Endodermal cell (in vitro differentiated cells): Measurements from ENCODE around the gene NAP1L1. TPM values are rescaled to one million over a fixed set of nuclear protein-coding genes. Genes with fewer than 3 reads are reported as not detected.

Experiments
- DNase-seq: peaks from one replicate; pipeline ENCODE4 v3.0.0-alpha.2; 2017
- H3K27ac ChIP-seq: 2 replicates; pipeline ENCODE4 v1.5.1; 2013; ENCODE audit warnings: mild to moderate bottlenecking, low read depth, low read length, moderate library complexity
- H3K27me3 ChIP-seq: 2 replicates; pipeline ENCODE4 v1.6.1; 2013; ENCODE audit warnings: mild to moderate bottlenecking, low read length, moderate library complexity; ENCODE audit not compliant: insufficient read depth, control insufficient read depth, poor library complexity, severe bottlenecking
- H3K36me3 ChIP-seq: 2 replicates; pipeline ENCODE4 v1.7.0; 2013; ENCODE audit warnings: mild to moderate bottlenecking, low read length, moderate library complexity; ENCODE audit not compliant: control insufficient read depth, insufficient read depth
- H3K4me1 ChIP-seq: one replicate; pipeline ENCODE4 v1.7.0; 2013; ENCODE audit warnings: low read length; ENCODE audit not compliant: control insufficient read depth, insufficient read depth
- H3K4me3 ChIP-seq: 2 replicates; pipeline ENCODE4 v1.5.1; 2013; ENCODE audit warnings: mild to moderate bottlenecking, low read length, moderate library complexity
- H3K9ac ChIP-seq: 2 replicates; pipeline ENCODE4 v1.6.1; 2013; ENCODE audit warnings: mild to moderate bottlenecking, low read length, moderate library complexity; ENCODE audit not compliant: poor library complexity, severe bottlenecking; ENCODE audit errors: extremely low read depth
- H3K9me3 ChIP-seq: 2 replicates; pipeline ENCODE4 v1.6.1; 2013; ENCODE audit warnings: mild to moderate bottlenecking, low read length, moderate library complexity; ENCODE audit not compliant: control insufficient read depth
- H3K27ac Mint-ChIP-seq: 2 replicates; pipeline ENCODE4 v1.8.0; 2020; ENCODE audit warnings: mixed read lengths
- H3K27me3 Mint-ChIP-seq: 2 replicates; pipeline ENCODE4 v1.8.0; 2021; ENCODE audit warnings: mild to moderate bottlenecking, mixed read lengths; ENCODE audit not compliant: insufficient read depth
- H3K36me3 Mint-ChIP-seq: 2 replicates; pipeline ENCODE4 v1.8.0; 2020; ENCODE audit warnings: low read depth, mixed read lengths
- H3K4me1 Mint-ChIP-seq: 2 replicates; pipeline ENCODE4 v1.8.0; 2020; ENCODE audit warnings: mixed read lengths
- H3K4me3 Mint-ChIP-seq: 2 replicates; pipeline ENCODE4 v1.8.0; 2020; ENCODE audit warnings: mild to moderate bottlenecking, moderate library complexity, mixed read lengths
- H3K9me3 Mint-ChIP-seq: 2 replicates; pipeline ENCODE4 v1.8.0; 2020; ENCODE audit warnings: mild to moderate bottlenecking, mixed read lengths
- WGBS, 2 experiments: methylation state at CpG; one replicate each; pipeline versions ENCODE4 v1.1.5 to v1.1.7; 2013; ENCODE audit warnings: missing lambda C conversion rate in 2 of 2, mixed read lengths in 1 of 2; ENCODE audit not compliant: insufficient coverage in 1 of 2, insufficient read length in 1 of 2; 5-methylcytosine and 5-hydroxymethylcytosine counted together
- total RNA-seq, 2 donors: library from RNA; stranded (reverse); fragmentation: NEBNext Ultra II Directional in 1 of 2; extraction: Animal tissue kit (Norgen Biotek cat#: 25700) in 1 of 2; gene quantifications; 2 replicates in 1 of 2; 3 replicates in 1 of 2; pipeline ENCODE4 v1.2.1, GENCODE V29; 2021
- TF ChIP-seq, protein P1 (sequence below): fragments of 200-600 bp; sonication (generic); conservative IDR thresholded peaks from 2 replicates; pipeline ENCODE4 v1.5.0; 2021; ENCODE audit warnings: antibody characterized with exemption, mild to moderate bottlenecking

Gene NAP1L1
- total RNA-seq, 2 donors from 2014 or later = 711 to 829 TPM

- Histone ChIP-seq H3K9ac (peak overlapping the region; percentile 90), H3K4me3 (peak overlapping the region; percentile 90), H3K36me3 (no peaks in the 10 kb centered on the region), H3K4me1 (peaks cover 4% of the 10 kb centered on the region), H3K27me3 (no peaks in the 10 kb centered on the region), H3K27ac (no peak overlapping the region), H3K9me3 (no peaks in the 10 kb centered on the region)
- no peak for DNase-seq
- peak overlapping the region; percentile 94 for H3K4me3 Mint-ChIP-seq
- peaks cover 8% of the 10 kb centered on the region for H3K36me3 Mint-ChIP-seq
- no peaks in the 10 kb centered on the region for H3K27me3 Mint-ChIP-seq
- no peaks in the 10 kb centered on the region for H3K9me3 Mint-ChIP-seq
- peak overlapping the region; percentile 96 for H3K27ac Mint-ChIP-seq
- TF ChIP-seq, protein P1, sequence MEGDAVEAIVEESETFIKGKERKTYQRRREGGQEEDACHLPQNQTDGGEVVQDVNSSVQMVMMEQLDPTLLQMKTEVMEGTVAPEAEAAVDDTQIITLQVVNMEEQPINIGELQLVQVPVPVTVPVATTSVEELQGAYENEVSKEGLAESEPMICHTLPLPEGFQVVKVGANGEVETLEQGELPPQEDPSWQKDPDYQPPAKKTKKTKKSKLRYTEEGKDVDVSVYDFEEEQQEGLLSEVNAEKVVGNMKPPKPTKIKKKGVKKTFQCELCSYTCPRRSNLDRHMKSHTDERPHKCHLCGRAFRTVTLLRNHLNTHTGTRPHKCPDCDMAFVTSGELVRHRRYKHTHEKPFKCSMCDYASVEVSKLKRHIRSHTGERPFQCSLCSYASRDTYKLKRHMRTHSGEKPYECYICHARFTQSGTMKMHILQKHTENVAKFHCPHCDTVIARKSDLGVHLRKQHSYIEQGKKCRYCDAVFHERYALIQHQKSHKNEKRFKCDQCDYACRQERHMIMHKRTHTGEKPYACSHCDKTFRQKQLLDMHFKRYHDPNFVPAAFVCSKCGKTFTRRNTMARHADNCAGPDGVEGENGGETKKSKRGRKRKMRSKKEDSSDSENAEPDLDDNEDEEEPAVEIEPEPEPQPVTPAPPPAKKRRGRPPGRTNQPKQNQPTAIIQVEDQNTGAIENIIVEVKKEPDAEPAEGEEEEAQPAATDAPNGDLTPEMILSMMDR = no peak
- 60 to 79% methylated on average over 1 to 5 of the region's 5 CpGs for WGBS, 2 experiments
- H3K4me1 Mint-ChIP-seq = peaks cover 39% of the 10 kb centered on the region
These were observed 51.1 kb downstream of the NAP1L1 start for GRCh38 chr12:76033081-76034011.

DNA sequence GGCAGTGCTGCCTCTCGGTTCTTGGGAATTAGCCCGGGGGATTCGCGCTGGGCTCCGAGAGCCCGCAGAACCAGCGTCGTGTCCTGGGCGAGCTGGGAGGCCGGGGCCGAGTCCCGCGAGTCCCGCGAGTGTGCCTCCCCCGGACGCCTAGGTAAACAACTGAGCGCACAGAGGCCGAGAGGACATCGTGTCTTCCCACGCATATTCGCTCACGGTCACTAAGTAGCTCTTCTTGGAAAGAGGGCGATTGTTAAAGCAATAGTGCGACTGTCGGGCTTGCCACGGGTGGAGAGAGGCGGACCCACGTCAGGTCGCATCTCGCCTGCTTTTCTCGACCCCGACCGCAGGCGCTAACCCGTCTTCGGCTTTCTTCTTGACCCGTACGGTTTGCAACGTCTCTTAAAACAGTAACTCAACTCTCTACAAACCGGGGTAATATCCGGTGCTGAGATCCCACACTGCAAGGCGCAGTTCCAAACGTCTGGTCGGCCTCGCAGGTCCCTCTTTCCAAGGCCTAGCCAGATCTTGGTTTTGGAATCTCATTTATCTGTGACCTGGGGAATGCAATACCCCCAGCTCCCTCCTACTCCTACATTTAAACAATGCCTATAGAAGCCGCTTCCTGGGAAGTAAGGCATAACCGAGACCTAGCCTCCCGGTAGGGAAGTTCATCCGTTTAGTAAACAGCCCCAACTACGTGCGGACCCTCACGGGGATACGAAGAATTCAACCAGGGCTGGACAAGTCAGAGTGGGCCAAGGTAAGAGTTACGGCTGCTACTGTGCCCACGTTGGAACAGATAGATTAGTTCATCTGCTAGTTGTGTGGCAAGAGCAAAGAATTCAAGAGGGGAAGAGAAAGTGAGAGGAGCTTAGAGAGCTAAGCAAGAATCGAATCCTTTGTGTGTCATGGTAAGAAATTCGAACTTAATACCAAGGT lies 52.2 kb downstream of the NAP1L1 start:
- peak overlapping the region; percentile 96 for H3K27ac Mint-ChIP-seq
- H3K36me3 Mint-ChIP-seq = peaks cover 9% of the 10 kb centered on the region
- WGBS, 2 experiments = 1 to 2% methylated on average over 38 to 58 of the region's 58 CpGs
- Histone ChIP-seq H3K4me1 (peaks cover 4% of the 10 kb centered on the region), H3K36me3 (no peaks in the 10 kb centered on the region), H3K4me3 (peak overlapping the region; percentile 90), H3K9ac (peak overlapping the region; percentile 90), H3K9me3 (no peaks in the 10 kb centered on the region), H3K27me3 (no peaks in the 10 kb centered on the region), H3K27ac (peak overlapping the region; percentile 83)
- H3K4me1 Mint-ChIP-seq = peaks cover 28% of the 10 kb centered on the region
- no peaks in the 10 kb centered on the region for H3K27me3 Mint-ChIP-seq
- DNase-seq = peak; percentile 89
- H3K4me3 Mint-ChIP-seq = peak overlapping the region; percentile 94
- TF ChIP-seq, protein P1 = no peak
- H3K9me3 Mint-ChIP-seq = no peaks in the 10 kb centered on the region

DNA sequence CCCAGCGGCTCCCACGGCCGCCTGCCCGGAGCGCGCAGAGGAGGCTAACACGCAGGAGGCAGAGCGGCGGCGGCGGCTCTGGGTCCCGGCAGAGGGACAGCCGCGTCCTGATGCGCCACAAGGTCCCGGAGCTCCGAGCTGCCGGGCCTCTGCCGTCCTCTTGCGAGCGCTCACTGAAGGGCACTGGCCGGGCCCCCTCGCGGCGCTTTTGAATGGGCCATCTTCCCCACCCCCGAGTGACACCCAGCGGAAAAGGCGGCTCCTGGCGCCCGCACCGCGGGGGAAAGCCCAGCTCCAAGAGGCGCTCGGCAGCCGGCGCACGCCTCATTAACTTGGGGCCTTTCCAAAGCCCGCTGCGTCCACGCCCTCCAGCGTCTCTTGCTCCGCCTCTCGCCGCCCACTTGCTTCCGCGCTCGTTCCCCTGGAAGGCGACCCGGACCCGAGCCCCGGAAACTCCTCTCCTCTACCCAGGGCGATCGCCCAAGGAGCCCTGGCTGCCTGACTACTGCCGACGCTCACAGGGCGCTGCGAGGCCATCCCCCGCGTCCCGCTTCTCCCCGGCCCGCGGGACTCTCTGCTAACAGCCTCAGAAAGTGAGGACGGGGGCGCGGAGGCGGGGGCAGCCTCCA lies 53.0 kb downstream of the NAP1L1 start, which contains the start of gene PHLDA1:
PHLDA1 (minus strand) TSS at position 363 of the 629 bp plus-strand sequence.
- Histone ChIP-seq H3K27ac (peak within 1 kb of the TSS; percentile 83), H3K9me3 (no peaks in the 10 kb centered on the region), H3K9ac (peak within 1 kb of the TSS; percentile 90), H3K27me3 (no peaks in the 10 kb centered on the region), H3K36me3 (no peaks in the 10 kb centered on the region), H3K4me1 (peaks cover 4% of the 10 kb centered on the region), H3K4me3 (peak within 1 kb of the TSS; percentile 90)
- peaks cover 29% of the 10 kb centered on the region for H3K4me1 Mint-ChIP-seq
- DNase-seq = peak; percentile 99
- WGBS, 2 experiments = 0% methylated on average over 23 to 67 of the region's 67 CpGs
- TF ChIP-seq, protein P1 = peak; percentile 80
- no peaks in the 10 kb centered on the region for H3K9me3 Mint-ChIP-seq
- no peaks in the 10 kb centered on the region for H3K27me3 Mint-ChIP-seq
- peak within 1 kb of the TSS; percentile 94 for H3K4me3 Mint-ChIP-seq
- H3K36me3 Mint-ChIP-seq = peaks cover 11% of the 10 kb centered on the region
- peak within 1 kb of the TSS; percentile 96 for H3K27ac Mint-ChIP-seq
